ENCODE data around the gene RIMS1. TPM values are rescaled to one million over a fixed set of nuclear protein-coding genes. Genes with fewer than 3 reads are reported as not detected.

Gene RIMS1
- total RNA-seq, 1 donor from 2014 or later: 1.8 TPM

DNA sequence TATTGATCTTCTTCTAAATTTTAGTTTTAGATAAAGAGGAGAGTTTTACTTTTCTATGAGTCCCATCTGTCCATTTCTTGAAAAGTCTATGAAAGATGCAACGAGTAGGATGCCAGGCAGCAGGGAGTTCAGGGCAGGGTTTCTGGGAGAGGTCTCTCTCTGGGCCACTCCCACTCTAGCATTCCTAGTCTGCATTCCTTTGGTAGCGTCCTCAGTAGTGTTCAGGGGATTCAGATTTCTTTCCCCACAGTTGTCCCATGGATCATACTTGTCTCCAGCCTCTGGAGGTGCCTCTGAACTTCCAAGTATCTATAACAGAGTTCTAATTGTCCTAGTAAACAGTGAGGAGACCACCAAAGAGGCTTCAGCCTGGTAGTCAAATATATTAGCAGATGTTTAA is 225.3 kb downstream of the RIMS1 start:
- no peak for DNase-seq

DNA sequence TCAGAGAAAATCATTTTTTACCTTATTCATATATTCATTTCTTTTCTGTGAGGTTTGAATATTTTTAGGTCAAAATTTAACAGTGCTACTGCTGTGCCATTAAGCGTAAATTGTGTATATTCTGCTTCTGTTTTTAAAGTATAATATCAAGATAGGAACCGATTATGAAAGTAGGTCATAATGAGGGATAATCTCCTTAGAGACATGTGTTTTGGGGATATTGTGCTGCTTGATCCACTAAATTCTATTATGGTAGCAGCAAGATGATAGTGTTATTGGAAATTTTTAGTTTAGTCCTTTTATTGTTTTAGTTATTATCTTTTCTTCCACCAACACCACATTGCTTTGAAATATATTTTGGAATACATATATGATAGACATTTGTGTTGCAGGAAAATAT is 244.0 kb downstream of the RIMS1 start:
- no peak for DNase-seq

DNA sequence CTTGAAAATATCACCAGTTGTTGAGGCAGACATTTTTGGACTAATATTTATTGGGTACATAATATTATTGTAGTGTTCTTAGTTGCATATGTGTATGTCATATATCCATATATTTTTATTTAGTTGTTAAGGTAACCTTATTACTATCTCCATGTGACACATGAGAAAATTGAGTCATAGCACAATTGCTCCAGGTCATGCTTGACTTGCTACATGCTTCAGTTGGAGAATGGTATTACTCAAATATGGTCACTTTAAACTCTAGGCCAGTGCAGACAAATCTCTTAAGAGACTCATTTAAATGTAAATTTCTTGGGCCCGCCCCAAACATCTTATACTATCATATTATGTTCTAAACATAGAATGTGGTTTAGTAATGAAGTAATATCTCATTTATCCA is 246.1 kb downstream of the RIMS1 start:
- DNase-seq: no peak

DNA sequence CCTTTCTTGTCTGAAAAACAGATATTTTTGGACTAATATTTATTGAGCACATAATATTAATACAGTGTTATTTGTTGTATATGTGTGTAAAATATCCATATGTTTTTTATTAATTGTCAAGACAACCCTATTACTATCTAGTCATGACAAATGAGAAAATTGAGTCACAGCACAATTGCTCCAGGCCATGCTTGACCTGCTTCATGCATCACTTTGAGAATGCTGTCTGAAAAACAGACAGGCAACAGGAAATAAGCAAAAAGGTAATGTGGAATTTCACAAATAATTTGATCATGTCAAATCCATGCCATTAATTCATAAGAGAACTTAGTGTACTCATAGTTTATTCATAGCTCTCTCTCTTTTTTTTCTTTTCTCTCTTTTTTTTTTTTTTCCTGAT is 246.5 kb downstream of the RIMS1 start:
- DNase-seq: no peak

DNA sequence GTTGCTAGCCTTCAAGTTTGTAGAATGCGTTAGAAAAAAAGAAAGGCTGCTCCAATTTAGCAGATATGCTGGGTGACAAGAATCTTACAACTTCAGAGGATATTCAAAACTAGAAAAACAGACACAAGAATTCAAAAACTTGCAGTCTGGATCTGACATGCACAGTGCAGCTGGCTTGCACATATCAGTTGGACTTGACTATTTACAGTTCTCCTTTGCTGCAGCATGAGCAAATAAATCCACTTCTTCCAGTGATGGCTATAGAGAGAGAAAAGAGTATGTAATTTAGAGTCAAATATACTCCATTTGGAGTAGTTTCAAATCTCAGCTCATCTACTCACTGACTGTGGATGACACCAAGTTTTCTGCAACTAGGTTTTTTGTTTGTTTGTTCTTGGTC is 247.0 kb downstream of the RIMS1 start:
- DNase-seq: no peak

DNA sequence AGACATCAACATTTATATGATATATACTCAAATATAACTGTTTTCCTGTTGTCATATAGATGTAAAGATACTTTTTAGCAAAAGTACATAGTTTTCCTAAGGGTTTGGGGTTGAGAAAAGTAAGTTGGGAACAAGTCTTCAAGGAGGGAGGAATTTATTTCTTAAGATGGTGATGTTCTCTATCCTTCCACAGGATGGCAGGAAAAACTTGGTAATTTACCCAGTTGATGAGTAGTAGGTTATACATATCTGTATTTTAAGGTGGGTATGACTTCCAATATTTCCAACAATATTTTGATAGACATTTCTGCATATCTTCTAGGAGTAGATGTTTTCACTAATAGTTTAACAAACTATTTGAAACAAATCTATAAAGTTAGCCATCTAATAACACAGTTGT is 254.4 kb downstream of the RIMS1 start:
- no peak for DNase-seq

DNA sequence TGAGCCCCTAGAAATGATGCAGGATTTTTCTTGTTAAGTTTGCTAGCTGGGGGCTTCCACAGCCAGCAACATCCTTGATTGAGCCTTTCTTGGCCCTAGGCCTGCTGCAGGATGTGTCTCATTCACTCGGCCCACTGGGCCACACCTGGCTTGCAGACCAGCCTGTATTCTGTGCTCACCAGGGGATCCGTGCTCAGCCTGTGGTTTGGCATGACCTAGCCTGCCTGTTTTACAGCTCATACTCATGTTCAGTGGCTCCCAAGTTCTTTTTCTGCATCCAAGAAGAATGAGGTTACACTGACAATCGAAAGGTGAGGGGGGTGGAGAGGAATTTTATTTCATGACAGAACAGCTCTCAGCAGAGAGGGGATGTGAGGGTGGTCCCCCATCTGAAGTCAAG is 263.4 kb downstream of the RIMS1 start:
- DNase-seq: no peak

DNA sequence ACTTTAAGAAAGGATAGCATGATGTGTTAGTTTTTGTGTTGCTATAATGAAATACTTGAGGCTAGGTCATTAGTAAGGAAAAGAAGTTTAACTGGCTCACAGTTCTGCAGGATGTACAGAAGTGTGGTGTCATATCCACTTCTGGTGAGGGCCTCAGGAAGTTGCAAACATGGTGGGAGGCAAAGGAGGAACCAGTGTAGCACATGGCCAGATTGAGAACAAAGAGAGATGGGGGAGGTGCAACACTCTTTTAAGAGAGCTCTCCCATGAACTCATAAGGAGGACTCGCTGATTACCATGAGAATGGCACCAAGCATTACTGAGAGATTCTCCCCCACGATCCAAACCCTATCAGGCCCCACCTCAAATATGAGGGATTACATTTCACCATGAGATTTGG is 265.4 kb downstream of the RIMS1 start:
- no peak for DNase-seq

DNA sequence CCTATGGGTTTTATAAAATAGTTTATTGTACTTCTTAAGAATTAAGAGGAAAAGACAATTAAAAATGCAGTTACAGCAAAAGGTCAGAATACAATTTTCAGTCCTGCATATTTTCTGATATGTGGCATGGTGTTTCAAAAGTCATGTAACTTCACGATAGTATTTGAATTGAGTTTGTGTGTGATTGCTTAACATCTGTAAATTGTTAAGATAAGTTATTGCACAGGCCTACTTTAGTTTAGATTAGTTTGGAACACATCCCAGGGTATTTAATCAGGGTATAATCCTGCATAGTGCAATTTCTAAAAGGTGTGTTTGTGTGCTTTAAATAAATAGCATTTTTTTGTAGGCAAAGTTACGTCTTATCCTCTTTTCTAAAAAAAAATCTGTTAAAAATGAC is 289.6 kb downstream of the RIMS1 start:
- DNase-seq: no peak

DNA sequence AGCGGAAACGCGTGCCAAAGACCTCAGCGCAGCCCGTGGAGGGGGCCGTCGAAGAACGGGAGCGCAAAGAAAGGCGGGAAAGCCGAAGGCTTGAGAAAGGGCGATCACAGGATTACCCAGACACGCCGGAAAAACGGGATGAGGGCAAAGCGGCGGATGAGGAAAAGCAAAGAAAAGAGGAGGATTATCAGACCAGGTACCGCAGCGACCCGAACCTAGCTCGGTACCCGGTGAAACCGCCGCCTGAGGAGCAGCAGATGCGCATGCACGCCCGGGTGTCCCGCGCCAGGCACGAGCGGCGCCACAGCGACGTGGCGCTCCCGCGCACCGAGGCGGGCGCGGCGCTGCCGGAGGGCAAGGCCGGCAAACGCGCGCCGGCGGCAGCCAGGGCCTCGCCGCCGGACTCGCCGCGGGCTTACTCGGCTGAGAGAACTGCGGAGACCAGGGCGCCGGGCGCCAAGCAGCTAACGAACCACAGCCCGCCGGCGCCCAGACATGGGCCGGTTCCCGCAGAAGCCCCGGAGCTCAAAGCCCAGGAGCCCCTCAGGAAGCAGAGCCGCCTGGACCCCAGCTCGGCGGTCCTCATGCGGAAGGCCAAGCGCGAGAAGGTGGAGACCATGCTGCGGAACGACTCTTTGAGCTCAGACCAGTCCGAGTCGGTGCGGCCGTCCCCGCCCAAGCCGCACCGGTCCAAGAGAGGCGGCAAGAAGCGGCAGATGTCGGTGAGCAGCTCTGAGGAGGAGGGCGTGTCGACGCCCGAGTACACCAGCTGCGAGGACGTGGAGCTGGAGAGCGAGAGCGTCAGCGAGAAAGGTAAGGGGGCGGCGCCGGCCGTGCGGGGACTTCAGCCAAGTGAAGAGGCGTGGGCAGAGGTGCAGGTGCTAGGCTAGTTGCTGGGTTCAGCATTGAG is 296.2 kb downstream of the RIMS1 start:
- DNase-seq: no peak

DNA sequence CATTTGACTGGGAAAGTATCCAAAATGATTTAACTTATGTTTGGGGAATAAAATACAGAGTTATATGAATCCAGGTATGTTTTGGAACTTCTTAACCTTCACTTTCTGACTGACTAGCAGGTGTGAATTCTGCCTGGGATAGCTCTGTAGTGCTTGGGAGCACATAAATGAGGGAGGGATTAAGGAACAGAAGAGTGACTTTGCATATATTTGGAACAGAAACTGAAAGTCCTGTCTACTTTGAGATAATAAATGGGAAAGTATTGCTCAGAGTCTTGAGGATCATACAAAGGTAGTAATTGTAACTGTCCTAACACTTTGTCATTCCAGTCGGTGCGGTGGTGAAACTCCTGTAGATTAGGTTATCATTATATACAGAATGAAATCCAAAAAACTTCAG is 317.6 kb downstream of the RIMS1 start:
- DNase-seq: no peak

DNA sequence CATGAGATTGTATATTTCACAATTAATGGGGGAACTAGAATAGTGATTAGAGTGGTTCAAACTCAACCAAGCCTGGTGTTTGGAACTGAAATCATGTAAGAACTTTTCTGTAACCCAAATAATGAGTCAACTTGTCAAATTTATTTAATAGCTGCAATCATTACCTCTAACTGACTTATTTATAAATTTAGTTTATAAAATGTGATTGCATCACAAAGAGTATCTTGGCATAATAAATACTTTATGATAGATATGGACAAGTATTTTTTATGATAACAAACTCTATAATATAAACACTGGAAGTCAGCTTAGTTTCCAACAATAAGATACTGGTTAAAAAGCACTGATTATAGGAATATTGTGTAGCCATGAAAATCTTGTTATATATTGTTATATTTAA is 319.1 kb downstream of the RIMS1 start:
- no peak for DNase-seq

DNA sequence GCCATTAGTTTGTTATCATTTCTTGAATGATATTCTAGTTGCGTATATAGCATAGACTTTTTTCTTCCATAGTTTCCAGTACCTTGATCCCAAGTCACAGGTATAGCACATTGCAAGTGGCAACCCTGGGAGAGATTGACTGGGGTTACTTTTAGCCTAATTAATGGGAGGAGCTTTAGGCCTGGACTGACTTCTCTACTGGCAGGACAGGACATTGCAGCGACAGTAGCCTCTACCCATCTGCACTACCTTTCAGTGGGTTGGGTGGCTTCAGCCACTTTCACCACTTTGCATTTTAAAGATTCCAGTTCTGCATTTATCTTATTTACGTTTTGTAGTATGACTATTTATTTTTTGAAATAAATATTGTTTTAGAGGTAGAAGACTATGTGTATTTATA is 320.3 kb downstream of the RIMS1 start:
- DNase-seq: no peak

DNA sequence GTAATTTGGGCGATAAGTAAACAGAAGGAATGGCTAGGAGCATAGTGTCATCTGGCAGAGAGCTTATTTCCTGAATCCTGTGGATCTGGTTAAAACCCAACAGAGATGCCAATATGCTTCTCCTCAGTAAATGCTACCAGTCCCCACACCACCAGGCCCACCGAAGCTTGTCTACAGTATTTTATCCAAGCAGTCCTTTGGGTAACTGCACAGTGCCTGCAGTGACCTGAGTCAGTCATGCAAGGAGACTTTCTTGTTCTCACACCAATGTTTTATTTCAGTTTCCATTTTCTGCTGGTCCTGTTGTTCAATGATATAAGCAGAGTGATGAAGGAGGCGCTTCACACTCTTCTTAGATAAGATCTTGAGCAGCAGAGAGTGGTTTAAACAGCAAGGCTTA is 326.3 kb downstream of the RIMS1 start:
- no peak for DNase-seq

DNA sequence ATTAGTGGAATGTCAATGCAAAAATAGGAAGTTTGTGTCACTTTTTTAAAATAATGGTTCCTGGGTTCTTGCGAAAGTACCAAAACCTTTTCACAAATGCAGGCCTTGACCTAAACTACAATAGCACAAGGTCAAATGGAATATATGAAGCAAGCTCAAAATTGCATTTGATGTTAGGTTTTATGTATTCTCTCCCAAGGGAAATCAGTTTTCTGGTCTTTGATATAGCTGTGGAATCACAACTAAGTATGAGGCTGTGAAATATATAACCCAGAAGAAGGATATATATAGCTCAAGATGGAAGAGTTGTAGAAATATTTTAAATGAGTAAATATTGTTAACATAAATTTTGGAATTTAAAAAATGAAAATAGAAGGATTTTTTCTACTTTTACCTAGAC is 327.3 kb downstream of the RIMS1 start:
- no peak for DNase-seq

DNA sequence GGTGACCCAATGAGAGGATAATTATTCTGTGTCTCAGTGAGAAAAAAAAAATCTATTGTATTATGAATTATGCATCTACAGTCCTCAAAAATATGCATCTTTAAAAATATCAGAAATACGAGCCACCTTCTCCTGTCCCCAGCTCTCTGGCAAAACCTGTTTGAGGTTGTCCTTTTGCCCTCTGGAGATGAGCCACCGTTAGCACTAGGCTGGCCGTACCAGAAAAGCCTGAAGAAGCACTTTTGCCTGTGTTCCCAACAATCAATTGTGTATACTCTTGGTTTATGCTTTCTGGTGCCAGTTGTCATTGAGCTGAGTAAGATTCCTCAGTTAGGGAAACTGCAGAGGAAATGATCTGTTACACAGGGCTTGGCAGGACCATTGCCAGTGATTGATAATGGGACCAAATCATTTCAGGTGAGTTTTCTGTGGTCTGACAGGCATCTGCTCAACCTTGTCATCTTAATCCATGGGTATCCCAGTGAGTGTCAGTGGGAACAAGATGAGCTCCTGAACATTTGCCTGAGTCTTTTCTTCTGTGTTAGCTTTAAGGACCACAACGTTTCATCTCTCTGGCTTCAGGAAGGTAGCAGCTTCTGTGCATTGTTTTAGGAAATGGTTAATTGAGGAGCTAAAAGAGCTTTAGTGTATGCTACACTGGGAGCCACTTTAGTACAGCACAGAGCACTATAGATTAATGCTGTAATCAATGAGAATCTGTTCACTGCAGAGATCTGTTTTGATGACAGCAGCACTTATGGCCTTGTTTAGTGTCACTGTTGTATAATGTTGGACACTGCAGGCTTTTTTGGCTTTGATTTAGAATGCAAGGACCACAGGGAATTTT is 330.1 kb downstream of the RIMS1 start:
- no peak for DNase-seq

DNA sequence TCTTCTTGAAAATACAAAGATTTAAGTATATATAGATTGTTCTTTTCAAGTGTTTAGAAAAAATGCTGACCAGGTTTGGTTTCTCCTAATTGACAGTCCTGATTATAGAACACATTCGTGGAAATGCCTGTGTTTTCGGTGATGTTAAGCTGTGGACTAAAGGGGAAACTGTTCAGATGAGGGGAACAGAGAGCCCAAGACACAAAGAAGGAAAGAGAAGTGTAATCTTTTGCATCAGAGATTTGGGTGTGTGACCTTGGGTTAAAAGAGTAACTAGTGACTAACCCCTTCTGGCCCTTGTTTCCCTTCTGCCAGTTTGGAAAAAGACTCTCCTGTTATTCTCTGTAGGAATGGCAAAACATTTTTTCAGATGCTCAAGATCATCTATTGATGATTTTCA is 331.3 kb downstream of the RIMS1 start:
- no peak for DNase-seq

DNA sequence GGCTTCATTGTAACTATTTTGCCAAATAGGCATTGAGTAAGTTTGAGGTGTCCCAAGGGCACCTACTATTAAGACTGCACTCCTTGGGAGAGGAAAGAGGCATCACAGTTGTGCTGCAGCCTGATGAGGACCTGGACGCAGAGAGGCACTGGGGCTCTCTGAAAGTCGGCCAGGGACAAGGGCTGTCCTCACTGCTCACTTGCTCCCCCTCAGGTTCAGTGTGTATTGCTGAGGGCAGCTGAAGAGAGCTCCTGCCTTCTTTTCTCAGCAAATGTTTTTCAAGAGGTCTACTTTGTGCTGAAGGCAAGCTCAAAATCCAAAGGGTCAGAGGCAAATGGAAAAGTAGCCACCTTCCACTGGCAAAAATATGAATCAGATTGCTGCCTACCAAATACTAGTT is 331.8 kb downstream of the RIMS1 start:
- no peak for DNase-seq

DNA sequence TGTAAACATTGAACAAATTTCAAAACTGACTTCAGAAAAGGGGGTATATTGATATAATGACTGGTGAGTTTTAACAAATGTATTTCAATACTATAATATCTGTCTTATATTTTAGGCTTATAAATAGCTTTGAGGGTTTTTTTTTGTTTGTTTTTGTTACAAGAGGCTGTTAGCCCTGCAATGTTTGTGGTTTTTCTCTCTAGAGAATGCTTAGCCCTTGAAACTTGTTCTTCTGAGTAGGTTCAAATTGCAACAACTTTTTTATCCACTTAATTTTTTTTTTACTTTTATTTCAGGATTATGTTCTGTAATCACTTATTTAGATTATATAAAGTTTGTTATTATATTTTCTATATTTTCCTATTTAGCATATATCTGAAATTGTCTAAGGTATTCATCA is 333.2 kb downstream of the RIMS1 start:
- no peak for DNase-seq

DNA sequence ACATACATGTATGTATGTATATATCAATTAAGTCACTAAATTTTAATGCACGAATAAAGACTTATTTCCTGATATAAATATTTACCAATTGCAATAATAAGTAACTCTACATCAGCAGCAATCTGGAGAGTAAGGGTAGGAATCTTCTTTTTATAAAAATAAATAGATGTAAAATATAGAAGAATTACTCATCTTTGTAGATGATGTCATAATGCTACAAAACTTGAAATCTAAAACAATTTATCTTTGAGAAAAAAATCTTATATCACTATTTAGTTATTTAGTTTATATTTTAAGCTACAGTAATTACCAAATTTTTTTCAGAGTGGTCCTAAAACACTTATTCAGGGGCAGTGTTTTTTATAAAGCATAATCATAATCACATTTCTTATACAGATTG is 351.7 kb downstream of the RIMS1 start:
- no peak for DNase-seq

DNA sequence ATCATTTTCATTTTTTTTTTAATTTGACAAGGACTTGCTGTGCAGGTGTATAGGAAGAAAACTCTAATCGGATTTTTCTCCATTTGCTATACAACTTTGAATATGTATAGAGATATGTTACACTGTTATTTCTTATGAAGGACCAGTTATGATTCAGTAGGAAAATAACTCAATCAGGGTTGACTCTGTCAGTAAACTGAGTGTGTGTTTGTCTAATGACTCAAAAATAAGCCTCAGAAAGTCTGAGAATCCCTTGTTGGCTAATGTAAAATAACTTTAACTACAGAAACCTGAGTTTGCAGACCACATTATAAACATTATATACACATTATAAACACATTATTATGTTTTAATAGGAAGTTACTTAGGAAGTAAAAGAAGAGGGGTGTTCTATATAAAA is 352.6 kb downstream of the RIMS1 start:
- DNase-seq: no peak

DNA sequence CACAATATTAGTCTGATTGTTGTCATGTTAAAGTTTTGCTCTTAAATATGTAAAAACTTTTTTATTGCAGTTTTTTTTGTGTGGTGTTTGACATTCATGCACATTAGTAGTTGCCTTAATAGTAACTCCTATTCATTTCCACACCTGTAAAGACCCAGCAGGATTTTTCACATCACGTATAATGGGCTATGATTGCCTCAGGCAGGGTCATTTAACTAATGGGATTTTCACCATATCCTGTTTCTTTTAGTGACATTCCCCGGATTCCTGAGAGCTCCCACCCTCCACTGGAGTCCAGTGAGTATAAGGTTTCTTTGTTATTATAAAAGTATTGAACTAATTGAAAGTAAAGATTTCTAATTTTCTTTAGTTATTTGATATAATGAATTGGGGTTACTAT is 359.2 kb downstream of the RIMS1 start:
- DNase-seq: no peak

DNA sequence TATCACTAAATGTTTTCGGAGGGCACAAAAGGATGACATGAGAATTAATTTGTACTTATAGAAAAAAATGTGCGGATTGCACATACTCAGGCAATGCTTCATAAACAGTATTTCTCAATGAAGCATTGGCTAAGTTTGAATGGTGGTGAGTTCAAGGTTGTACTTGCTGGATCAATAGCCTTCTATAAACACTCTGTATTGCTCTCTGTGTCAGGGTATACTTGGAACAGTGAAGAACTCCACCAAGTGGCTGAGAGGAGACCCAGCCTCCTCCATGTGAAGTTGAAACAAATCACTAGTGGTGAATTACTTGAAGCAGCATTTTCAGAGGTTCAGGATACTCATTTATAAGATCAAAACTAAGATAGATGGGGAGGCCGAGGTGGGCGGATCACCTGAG is 360.6 kb downstream of the RIMS1 start:
- no peak for DNase-seq

DNA sequence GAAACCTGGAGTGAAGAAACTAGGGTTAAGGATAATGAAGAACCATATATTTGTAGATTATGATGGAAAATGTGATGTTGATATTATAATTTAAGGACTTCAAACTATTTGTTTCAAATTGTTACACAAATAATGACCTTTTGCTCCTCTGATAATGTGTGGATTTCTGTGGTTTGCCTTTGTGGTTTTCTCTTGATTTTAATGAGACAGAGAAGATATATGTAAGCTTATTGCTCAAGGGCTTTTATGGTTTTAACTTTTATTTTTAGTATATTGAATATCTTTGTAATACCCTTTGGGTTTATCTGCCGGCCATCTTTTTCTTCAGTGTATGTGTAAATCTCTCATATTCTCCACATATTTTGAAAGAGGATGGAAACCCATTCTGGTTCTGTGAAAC is 362.3 kb downstream of the RIMS1 start:
- DNase-seq: no peak

All from skin of body (tissue), 2 donors.